Measurements from ENCODE around the gene LRRC49. TPM values are rescaled to one million over a fixed set of nuclear protein-coding genes. Genes with fewer than 3 reads are reported as not detected.
"Not testable (repeated sequence)": the region's sequence is repeated elsewhere in the genome, so short reads cannot be mapped to it uniquely, and the experiment has no call there.

The LRRC49 gene
- total RNA-seq, 1 donor from 2014 or later, result 6.8 TPM

GRCh38 chr15:70856884-70857561 lies 35.6 kb upstream of the LRRC49 start:
- Histone ChIP-seq H3K36me3 (ENCODE audit: insufficient read depth, low read length) (no peaks in the 10 kb centered on the region), H3K4me1 (ENCODE audit: insufficient read depth, low read length) (peaks cover 45% of the 10 kb centered on the region), H4K20me1 (ENCODE audit: insufficient read depth, low read length) (peaks cover 11% of the 10 kb centered on the region), H2AFZ (ENCODE audit: low read depth, low read length) (no peak overlapping the region), H3K9ac (ENCODE audit: low read length) (peak overlapping the region; percentile 68), H3K4me2 (ENCODE audit: low read length) (peak overlapping the region; percentile 70), H3K27me3 (ENCODE audit: insufficient read depth, low read length) (no peaks in the 10 kb centered on the region), H3K79me2 (ENCODE audit: insufficient read depth, low read length) (peaks cover 16% of the 10 kb centered on the region), H3K4me3 (ENCODE audit: insufficient read depth, low read depth, low read length) (no peak overlapping the region), H3K27ac (ENCODE audit: low read depth, low read length) (peak overlapping the region; percentile 82), H3K9me3 (ENCODE audit: insufficient read depth, low read depth, low read length) (no peaks in the 10 kb centered on the region)
- DNase-seq (ENCODE audit: low read depth), result peak; percentile 97
- peaks cover 4% of the 10 kb centered on the region for H3K36me3 Mint-ChIP-seq (ENCODE audit: low read depth, unreplicated experiment)
- peaks cover 29% of the 10 kb centered on the region for H3K4me1 Mint-ChIP-seq (ENCODE audit: low read depth, unreplicated experiment)
- H3K9me3 Mint-ChIP-seq (ENCODE audit: unreplicated experiment), result no peaks in the 10 kb centered on the region
- H3K4me3 Mint-ChIP-seq (ENCODE audit: unreplicated experiment), result peak overlapping the region; percentile 55
- TF ChIP-seq CTCF (IDR thresholded peaks at IDR 0.05; ENCODE audit: insufficient read depth, low read depth, low read length) (no peak), EZH2 (IDR thresholded peaks at IDR 0.05; ENCODE audit: insufficient read depth, low read length) (no peak)
- no peaks in the 10 kb centered on the region for H3K27me3 Mint-ChIP-seq (ENCODE audit: low read depth, unreplicated experiment)
- FAIRE-seq, result peak; percentile 96
- H3K27ac Mint-ChIP-seq (ENCODE audit: unreplicated experiment), result peak overlapping the region; percentile 99

- DNase-seq (ENCODE audit: low read depth), result no peak
- no peaks in the 10 kb centered on the region for H3K27me3 Mint-ChIP-seq (ENCODE audit: low read depth, unreplicated experiment)
- peak overlapping the region; percentile 70 for H3K4me2 ChIP-seq (ENCODE audit: low read length)
- H3K27ac Mint-ChIP-seq (ENCODE audit: unreplicated experiment), result peak overlapping the region; percentile 99
- H3K9me3 ChIP-seq (ENCODE audit: insufficient read depth, low read depth, low read length), result no peaks in the 10 kb centered on the region
- no peak for TF ChIP-seq EZH2 (IDR thresholded peaks at IDR 0.05; ENCODE audit: insufficient read depth, low read length)
- no peak for TF ChIP-seq CTCF (IDR thresholded peaks at IDR 0.05; ENCODE audit: insufficient read depth, low read depth, low read length)
- H3K36me3 ChIP-seq (ENCODE audit: insufficient read depth, low read length), result no peaks in the 10 kb centered on the region
- H3K4me1 Mint-ChIP-seq (ENCODE audit: low read depth, unreplicated experiment), result peaks cover 22% of the 10 kb centered on the region
- H3K4me3 Mint-ChIP-seq (ENCODE audit: unreplicated experiment), result no peak overlapping the region
- H3K4me3 ChIP-seq (ENCODE audit: insufficient read depth, low read depth, low read length), result no peak overlapping the region
- H3K9me3 Mint-ChIP-seq (ENCODE audit: unreplicated experiment), result no peaks in the 10 kb centered on the region
- H4K20me1 ChIP-seq (ENCODE audit: insufficient read depth, low read length), result peaks cover 4% of the 10 kb centered on the region
- H2AFZ ChIP-seq (ENCODE audit: low read depth, low read length), result no peak overlapping the region
- H3K27me3 ChIP-seq (ENCODE audit: insufficient read depth, low read length), result no peaks in the 10 kb centered on the region
- peaks cover 41% of the 10 kb centered on the region for H3K4me1 ChIP-seq (ENCODE audit: insufficient read depth, low read length)
- H3K79me2 ChIP-seq (ENCODE audit: insufficient read depth, low read length), result peaks cover 9% of the 10 kb centered on the region
- H3K36me3 Mint-ChIP-seq (ENCODE audit: low read depth, unreplicated experiment), result peaks cover 4% of the 10 kb centered on the region
- H3K9ac ChIP-seq (ENCODE audit: low read length), result peak overlapping the region; percentile 57
- no peak for FAIRE-seq
- peak overlapping the region; percentile 82 for H3K27ac ChIP-seq (ENCODE audit: low read depth, low read length)
Measured at GRCh38 chr15:70857562-70858285, 34.9 kb upstream of the LRRC49 start.

GRCh38 chr15:70858614-70859321 lies 33.9 kb upstream of the LRRC49 start:
- H3K4me3 Mint-ChIP-seq (ENCODE audit: unreplicated experiment); H3K9ac ChIP-seq (ENCODE audit: low read length); H2AFZ ChIP-seq (ENCODE audit: low read depth, low read length); H3K79me2 ChIP-seq (ENCODE audit: insufficient read depth, low read length); H3K27me3 ChIP-seq (ENCODE audit: insufficient read depth, low read length); H3K4me3 ChIP-seq (ENCODE audit: insufficient read depth, low read depth, low read length); DNase-seq (ENCODE audit: low read depth); H3K27me3 Mint-ChIP-seq (ENCODE audit: low read depth, unreplicated experiment); H3K4me2 ChIP-seq (ENCODE audit: low read length); FAIRE-seq; H3K9me3 ChIP-seq (ENCODE audit: insufficient read depth, low read depth, low read length); H3K27ac ChIP-seq (ENCODE audit: low read depth, low read length); H3K27ac Mint-ChIP-seq (ENCODE audit: unreplicated experiment); H3K36me3 Mint-ChIP-seq (ENCODE audit: low read depth, unreplicated experiment); H3K36me3 ChIP-seq (ENCODE audit: insufficient read depth, low read length); H4K20me1 ChIP-seq (ENCODE audit: insufficient read depth, low read length); H3K9me3 Mint-ChIP-seq (ENCODE audit: unreplicated experiment): not testable (repeated sequence)
- H3K4me1 Mint-ChIP-seq (ENCODE audit: low read depth, unreplicated experiment), result peaks cover 26% of the 10 kb centered on the region
- peaks cover 45% of the 10 kb centered on the region for H3K4me1 ChIP-seq (ENCODE audit: insufficient read depth, low read length)

Data from astrocyte (in vitro differentiated cells and primary cell).